ENCODE data around the gene EIF4G2. TPM values are rescaled to one million over a fixed set of nuclear protein-coding genes. Genes with fewer than 3 reads are reported as not detected.

The EIF4G2 gene
- total RNA-seq, result 851 and 936 TPM in 2 replicates

DNA sequence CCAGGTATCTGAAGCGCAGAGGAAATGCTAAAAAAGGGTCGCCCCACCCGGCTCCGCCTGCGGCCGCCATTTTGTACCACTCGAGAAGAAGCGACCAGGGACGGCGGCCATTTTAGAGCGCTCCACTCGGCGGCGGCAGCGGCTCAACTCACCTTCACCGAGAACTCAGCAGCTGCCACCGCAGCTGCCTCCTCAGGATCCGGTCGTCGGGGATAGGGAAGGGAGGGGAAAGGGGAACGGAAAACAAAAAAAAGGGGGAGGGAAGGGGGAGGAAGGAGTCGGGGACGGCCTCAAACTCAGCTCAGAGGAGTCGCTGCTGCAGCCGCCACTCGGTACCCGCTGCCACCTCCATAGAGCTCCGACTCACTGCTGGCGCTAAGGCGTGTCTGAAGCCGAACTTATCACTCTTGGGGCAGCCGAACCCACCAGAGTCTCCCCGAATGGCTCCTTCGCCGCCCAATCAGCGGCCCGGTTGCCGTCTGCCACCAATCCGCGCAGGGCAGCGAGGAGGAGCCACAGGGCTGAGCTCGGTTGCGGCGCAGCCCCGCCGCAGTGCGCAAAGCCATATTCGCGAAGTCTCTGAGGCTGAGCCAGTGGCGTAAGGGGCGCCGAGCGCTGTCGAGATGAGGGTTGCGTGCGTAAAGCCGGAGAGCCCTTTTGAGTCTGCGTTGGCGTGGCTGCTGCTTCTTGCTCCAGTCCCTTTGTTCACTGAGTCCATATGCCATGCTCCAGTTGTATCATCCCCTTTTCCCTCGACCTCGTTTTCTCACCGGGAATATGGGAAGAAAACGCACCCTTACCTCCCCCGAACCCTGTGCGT, at the start of gene EIF4G2:
Gene EIF4G2 (minus strand): TSS at position 374 of the 820 bp plus-strand sequence.

DNA sequence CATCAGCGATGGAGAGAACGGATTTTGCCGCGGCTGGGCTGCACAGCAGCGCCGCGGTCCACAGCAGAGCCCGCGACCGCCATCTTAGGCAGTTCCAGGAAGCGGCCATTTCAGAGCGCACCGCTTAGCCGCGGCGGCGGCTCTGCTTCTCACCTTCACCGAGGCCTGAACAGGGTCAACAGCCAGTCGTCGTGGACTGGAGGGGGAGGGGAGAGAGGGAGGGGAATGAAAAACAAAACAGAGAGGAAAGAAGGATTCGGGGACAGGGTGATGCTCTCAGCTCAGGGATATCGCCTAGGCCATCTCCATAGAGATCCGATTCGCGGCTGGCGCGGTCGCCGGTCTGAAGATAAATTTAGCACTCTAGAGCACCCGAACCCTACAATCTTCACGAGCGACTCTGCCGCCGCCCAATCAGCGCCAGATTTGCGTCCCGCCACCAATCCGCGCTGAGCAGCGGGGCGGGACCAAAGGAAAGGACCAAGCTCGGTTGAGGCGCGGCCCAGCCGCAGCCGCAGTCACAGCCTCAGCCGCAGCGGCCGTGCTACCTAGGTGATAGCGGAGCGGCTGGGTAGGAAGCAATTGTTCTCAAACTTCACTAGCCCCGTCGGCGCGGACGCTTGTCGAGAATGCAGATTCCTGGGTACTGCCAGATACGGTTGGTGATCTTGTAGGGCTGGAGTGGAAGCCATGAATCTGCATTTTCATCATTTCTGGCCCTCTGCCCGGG, 49.1 kb upstream of the EIF4G2 start, which contains the start of gene ZBED5:
Gene ZBED5 (minus strand): TSS at position 345 of the 730 bp plus-strand sequence. CDS start 3,108 bp downstream, outside the sequence.

DNA sequence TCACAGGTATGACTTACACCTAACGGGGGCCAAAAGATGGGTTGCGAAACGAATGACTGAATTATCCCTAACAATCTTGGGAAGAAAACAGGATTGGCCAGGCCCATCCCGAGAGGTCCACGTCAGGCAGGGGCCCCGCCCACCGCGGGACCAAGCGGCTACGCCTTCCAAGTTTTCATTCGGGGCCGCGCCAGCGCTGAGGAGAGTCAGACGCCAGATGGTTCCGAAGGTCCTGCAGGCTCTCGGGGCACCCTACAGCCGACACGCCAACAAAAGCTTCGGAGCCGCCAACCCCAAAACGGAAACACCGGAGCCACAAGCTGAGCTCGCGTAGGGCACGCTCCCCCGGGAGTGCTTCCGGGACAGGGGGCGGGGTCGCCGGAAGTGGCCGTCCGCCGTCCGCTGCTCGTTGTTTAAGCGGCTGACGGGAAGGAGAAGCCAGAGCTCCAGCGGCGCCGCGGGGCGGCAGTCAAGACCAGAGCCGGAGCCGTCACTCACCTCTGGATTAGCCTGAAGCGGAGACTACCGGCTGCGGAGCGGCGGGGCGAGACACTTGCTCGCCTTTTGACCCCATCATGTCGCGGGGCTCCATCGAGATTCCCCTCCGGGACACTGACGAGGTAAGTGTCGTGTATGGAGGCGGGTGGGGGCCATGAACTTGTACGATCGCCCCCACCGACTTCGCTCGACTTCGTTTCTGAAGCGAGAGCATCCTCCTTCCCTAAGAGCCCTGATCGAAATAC, 57.7 kb downstream of the EIF4G2 start, which contains the start of gene CTR9:
Gene CTR9 (plus strand): TSS at position 409 of the 743 bp plus-strand sequence. CDS start 167 bp downstream, at position 576.

Small RNA genes within 50 kb of the gene (small RNA-seq; reads per million reads assigned to genes)
- not detected for gene SNORD97

Other genes with a start within 250 kb of the EIF4G2 start
- not detected in 2 replicates for gene LYVE1, start 240.3 kb downstream of the EIF4G2 start, total RNA-seq
- gene IRAG1, start 115.2 kb downstream of the EIF4G2 start, total RNA-seq, result 11.9 and 12.7 TPM in 2 replicates
- 29.5 and 35.5 TPM in 2 replicates for gene CTR9, start 57.7 kb downstream of the EIF4G2 start, total RNA-seq
- 40.6 and 40.8 TPM in 2 replicates for gene ZBED5, start 49.1 kb upstream of the EIF4G2 start, total RNA-seq

Measured in hair follicle dermal papilla cell (primary cell).